Measurements from ENCODE around the gene ZP1. TPM values are rescaled to one million over a fixed set of nuclear protein-coding genes. Genes with fewer than 3 reads are reported as not detected.

ZP1 gene
- total and polyA plus RNA-seq, 2 experiments from 2014 or later, result not detected

DNA sequence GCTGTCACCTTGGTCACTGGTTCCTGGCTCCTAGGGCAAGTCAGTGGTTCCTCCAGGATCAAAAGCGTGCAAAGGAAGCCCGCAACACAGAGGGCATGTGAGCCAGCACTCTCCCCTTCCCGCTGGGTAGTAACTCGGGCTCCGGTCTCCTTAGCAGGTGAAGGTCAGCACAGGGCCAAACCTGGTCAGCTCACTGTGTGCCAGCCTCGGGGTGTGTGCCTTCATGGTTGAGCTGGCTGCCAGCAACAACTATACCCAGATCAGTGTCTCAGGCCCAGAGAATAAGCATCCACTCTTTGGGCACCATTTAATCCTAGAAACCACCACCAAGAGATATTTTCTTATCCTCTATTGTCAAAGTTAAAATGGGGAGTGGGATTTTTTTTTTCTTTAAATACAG, 41.6 kb upstream of the ZP1 start (continued):
- TF ChIP-seq, protein P1, sequence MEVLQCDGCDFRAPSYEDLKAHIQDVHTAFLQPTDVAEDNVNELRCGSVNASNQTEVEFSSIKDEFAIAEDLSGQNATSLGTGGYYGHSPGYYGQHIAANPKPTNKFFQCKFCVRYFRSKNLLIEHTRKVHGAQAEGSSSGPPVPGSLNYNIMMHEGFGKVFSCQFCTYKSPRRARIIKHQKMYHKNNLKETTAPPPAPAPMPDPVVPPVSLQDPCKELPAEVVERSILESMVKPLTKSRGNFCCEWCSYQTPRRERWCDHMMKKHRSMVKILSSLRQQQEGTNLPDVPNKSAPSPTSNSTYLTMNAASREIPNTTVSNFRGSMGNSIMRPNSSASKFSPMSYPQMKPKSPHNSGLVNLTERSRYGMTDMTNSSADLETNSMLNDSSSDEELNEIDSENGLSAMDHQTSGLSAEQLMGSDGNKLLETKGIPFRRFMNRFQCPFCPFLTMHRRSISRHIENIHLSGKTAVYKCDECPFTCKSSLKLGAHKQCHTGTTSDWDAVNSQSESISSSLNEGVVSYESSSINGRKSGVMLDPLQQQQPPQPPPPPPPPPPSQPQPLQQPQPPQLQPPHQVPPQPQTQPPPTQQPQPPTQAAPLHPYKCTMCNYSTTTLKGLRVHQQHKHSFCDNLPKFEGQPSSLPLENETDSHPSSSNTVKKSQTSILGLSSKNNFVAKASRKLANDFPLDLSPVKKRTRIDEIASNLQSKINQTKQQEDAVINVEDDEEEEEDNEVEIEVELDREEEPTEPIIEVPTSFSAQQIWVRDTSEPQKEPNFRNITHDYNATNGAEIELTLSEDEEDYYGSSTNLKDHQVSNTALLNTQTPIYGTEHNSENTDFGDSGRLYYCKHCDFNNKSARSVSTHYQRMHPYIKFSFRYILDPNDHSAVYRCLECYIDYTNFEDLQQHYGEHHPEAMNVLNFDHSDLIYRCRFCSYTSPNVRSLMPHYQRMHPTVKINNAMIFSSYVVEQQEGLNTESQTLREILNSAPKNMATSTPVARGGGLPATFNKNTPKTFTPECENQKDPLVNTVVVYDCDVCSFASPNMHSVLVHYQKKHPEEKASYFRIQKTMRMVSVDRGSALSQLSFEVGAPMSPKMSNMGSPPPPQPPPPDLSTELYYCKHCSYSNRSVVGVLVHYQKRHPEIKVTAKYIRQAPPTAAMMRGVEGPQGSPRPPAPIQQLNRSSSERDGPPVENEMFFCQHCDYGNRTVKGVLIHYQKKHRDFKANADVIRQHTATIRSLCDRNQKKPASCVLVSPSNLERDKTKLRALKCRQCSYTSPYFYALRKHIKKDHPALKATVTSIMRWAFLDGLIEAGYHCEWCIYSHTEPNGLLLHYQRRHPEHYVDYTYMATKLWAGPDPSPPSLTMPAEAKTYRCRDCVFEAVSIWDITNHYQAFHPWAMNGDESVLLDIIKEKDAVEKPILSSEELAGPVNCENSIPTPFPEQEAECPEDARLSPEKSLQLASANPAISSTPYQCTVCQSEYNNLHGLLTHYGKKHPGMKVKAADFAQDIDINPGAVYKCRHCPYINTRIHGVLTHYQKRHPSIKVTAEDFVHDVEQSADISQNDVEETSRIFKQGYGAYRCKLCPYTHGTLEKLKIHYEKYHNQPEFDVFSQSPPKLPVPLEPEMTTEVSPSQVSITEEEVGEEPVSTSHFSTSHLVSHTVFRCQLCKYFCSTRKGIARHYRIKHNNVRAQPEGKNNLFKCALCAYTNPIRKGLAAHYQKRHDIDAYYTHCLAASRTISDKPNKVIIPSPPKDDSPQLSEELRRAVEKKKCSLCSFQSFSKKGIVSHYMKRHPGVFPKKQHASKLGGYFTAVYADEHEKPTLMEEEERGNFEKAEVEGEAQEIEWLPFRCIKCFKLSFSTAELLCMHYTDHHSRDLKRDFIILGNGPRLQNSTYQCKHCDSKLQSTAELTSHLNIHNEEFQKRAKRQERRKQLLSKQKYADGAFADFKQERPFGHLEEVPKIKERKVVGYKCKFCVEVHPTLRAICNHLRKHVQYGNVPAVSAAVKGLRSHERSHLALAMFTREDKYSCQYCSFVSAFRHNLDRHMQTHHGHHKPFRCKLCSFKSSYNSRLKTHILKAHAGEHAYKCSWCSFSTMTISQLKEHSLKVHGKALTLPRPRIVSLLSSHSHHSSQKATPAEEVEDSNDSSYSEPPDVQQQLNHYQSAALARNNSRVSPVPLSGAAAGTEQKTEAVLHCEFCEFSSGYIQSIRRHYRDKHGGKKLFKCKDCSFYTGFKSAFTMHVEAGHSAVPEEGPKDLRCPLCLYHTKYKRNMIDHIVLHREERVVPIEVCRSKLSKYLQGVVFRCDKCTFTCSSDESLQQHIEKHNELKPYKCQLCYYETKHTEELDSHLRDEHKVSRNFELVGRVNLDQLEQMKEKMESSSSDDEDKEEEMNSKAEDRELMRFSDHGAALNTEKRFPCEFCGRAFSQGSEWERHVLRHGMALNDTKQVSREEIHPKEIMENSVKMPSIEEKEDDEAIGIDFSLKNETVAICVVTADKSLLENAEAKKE (CRISPR knock-in tag; IDR thresholded peaks at IDR 0.05), result no peak
- TF ChIP-seq NANOG (IDR thresholded peaks at IDR 0.05; ENCODE audit: borderline replicate concordance) (no peak), STAT1 (IDR thresholded peaks at IDR 0.05; ENCODE audit: unreplicated experiment) (no peak), POLR2AphosphoS5 (IDR thresholded peaks at IDR 0.05; ENCODE audit: low read depth) (no peak), JUNB (IDR thresholded peaks at IDR 0.05; ENCODE audit: unreplicated experiment) (no peak)
- TF ChIP-seq, protein P2, sequence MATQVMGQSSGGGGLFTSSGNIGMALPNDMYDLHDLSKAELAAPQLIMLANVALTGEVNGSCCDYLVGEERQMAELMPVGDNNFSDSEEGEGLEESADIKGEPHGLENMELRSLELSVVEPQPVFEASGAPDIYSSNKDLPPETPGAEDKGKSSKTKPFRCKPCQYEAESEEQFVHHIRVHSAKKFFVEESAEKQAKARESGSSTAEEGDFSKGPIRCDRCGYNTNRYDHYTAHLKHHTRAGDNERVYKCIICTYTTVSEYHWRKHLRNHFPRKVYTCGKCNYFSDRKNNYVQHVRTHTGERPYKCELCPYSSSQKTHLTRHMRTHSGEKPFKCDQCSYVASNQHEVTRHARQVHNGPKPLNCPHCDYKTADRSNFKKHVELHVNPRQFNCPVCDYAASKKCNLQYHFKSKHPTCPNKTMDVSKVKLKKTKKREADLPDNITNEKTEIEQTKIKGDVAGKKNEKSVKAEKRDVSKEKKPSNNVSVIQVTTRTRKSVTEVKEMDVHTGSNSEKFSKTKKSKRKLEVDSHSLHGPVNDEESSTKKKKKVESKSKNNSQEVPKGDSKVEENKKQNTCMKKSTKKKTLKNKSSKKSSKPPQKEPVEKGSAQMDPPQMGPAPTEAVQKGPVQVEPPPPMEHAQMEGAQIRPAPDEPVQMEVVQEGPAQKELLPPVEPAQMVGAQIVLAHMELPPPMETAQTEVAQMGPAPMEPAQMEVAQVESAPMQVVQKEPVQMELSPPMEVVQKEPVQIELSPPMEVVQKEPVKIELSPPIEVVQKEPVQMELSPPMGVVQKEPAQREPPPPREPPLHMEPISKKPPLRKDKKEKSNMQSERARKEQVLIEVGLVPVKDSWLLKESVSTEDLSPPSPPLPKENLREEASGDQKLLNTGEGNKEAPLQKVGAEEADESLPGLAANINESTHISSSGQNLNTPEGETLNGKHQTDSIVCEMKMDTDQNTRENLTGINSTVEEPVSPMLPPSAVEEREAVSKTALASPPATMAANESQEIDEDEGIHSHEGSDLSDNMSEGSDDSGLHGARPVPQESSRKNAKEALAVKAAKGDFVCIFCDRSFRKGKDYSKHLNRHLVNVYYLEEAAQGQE (IDR thresholded peaks at IDR 0.05; ENCODE audit: unreplicated experiment), result no peak
- TF ChIP-seq, protein P3, sequence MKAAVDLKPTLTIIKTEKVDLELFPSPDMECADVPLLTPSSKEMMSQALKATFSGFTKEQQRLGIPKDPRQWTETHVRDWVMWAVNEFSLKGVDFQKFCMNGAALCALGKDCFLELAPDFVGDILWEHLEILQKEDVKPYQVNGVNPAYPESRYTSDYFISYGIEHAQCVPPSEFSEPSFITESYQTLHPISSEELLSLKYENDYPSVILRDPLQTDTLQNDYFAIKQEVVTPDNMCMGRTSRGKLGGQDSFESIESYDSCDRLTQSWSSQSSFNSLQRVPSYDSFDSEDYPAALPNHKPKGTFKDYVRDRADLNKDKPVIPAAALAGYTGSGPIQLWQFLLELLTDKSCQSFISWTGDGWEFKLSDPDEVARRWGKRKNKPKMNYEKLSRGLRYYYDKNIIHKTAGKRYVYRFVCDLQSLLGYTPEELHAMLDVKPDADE (IDR thresholded peaks at IDR 0.05), result no peak

All from GM23338 (cell line).